ENCODE measurements around the gene TMEM18.

The TMEM18 gene

GRCh38 chr2:717661-718060 is 40.5 kb upstream of the TMEM18 start:
- DNase-seq (ENCODE audit: low read depth) = no peak
- TF ChIP-seq CTCF (IDR thresholded peaks at IDR 0.05; ENCODE audit: low read length, missing control alignments) = no peak
- H3K4me3 ChIP-seq (replicated peaks; ENCODE audit: low read depth, low read length) = no peak overlapping the region

- H3K4me3 ChIP-seq (replicated peaks; ENCODE audit: low read depth, low read length) = no peak overlapping the region
- peak; percentile 27 for DNase-seq (ENCODE audit: low read depth)
- peak; percentile 48 for TF ChIP-seq CTCF (IDR thresholded peaks at IDR 0.05; ENCODE audit: low read length, missing control alignments)
Observed at GRCh38 chr2:715854-716560, 38.8 kb upstream of the TMEM18 start.

- no peak overlapping the region for H3K4me3 ChIP-seq (replicated peaks; ENCODE audit: low read depth, low read length)
- DNase-seq (ENCODE audit: low read depth) = no peak
- TF ChIP-seq CTCF (IDR thresholded peaks at IDR 0.05; ENCODE audit: low read length, missing control alignments) = no peak
Observed at GRCh38 chr2:715038-715437, 37.8 kb upstream of the TMEM18 start.

- peak; percentile 76 for TF ChIP-seq CTCF (IDR thresholded peaks at IDR 0.05; ENCODE audit: low read length, missing control alignments)
- DNase-seq (ENCODE audit: low read depth) = peak; percentile 59
- no peak overlapping the region for H3K4me3 ChIP-seq (replicated peaks; ENCODE audit: low read depth, low read length)
Observed at GRCh38 chr2:714005-714741, 37.0 kb upstream of the TMEM18 start.

GRCh38 chr2:710867-711665 is 33.9 kb upstream of the TMEM18 start:
- DNase-seq (ENCODE audit: low read depth) = no peak
- no peak for TF ChIP-seq CTCF (IDR thresholded peaks at IDR 0.05; ENCODE audit: low read length, missing control alignments)
- no peak overlapping the region for H3K4me3 ChIP-seq (replicated peaks; ENCODE audit: low read depth, low read length)

- TF ChIP-seq CTCF (IDR thresholded peaks at IDR 0.05; ENCODE audit: low read length, missing control alignments) = no peak
- DNase-seq (ENCODE audit: low read depth) = no peak
- no peak overlapping the region for H3K4me3 ChIP-seq (replicated peaks; ENCODE audit: low read depth, low read length)
Observed at GRCh38 chr2:709138-709765, 32.0 kb upstream of the TMEM18 start.
